GM04504 (cell line): ENCODE data around the gene TEX264.
"Not testable (repeated sequence)": the region's sequence is repeated elsewhere in the genome, so short reads cannot be mapped to it uniquely, and the experiment has no call there.

Source experiments
- DNase-seq: peaks from one replicate; pipeline ENCODE4 v3.0.0-alpha.2; 2012; ENCODE audit warnings: low read depth

The TEX264 gene

GRCh38 chr3:51716805-51717204 is 45.8 kb downstream of the TEX264 start:
- DNase-seq, result no peak

- DNase-seq, result no peak
Measured at GRCh38 chr3:51717446-51717845, 46.4 kb downstream of the TEX264 start.

GRCh38 chr3:51717947-51718346 is 46.9 kb downstream of the TEX264 start:
- DNase-seq, result no peak

GRCh38 chr3:51718547-51719409 is 47.7 kb downstream of the TEX264 start:
- peak; percentile 5 for DNase-seq

GRCh38 chr3:51719410-51720025 is 48.5 kb downstream of the TEX264 start:
- DNase-seq, result no peak

- DNase-seq, result no peak
Measured at GRCh38 chr3:51720292-51721061, 49.4 kb downstream of the TEX264 start.

GRCh38 chr3:51721062-51721745 is 50.2 kb downstream of the TEX264 start:
- DNase-seq, result no peak

- DNase-seq, result no peak
Measured at GRCh38 chr3:51722362-51722761, 51.3 kb downstream of the TEX264 start.

- DNase-seq, result no peak
Measured at GRCh38 chr3:51727500-51727899, 56.4 kb downstream of the TEX264 start.

- DNase-seq, result no peak
Measured at GRCh38 chr3:51729042-51729633, 58.1 kb downstream of the TEX264 start.

GRCh38 chr3:51733859-51734571 is 63.0 kb downstream of the TEX264 start:
- no peak for DNase-seq

GRCh38 chr3:51734572-51734907 is 63.5 kb downstream of the TEX264 start:
- DNase-seq, result no peak

- DNase-seq, result no peak
Measured at GRCh38 chr3:51735039-51735438, 64.0 kb downstream of the TEX264 start.

GRCh38 chr3:51735950-51736349 is 64.9 kb downstream of the TEX264 start:
- DNase-seq, result no peak

- no peak for DNase-seq
Measured at GRCh38 chr3:51739110-51739509, 68.1 kb downstream of the TEX264 start.

- not testable (repeated sequence) for DNase-seq
Measured at GRCh38 chr3:51742320-51742719, 71.3 kb downstream of the TEX264 start.

GRCh38 chr3:51742978-51743377 is 71.9 kb downstream of the TEX264 start:
- not testable (repeated sequence) for DNase-seq

- DNase-seq, result no peak
Measured at GRCh38 chr3:51747840-51748239, 76.8 kb downstream of the TEX264 start.

- no peak for DNase-seq
Measured at GRCh38 chr3:51748327-51748726, 77.3 kb downstream of the TEX264 start.

GRCh38 chr3:51750878-51751277 is 79.8 kb downstream of the TEX264 start:
- DNase-seq, result no peak

- no peak for DNase-seq
Measured at GRCh38 chr3:51751287-51751686, 80.2 kb downstream of the TEX264 start.
